ENCODE data around the gene TCP11L2. TPM values are rescaled to one million over a fixed set of nuclear protein-coding genes. Genes with fewer than 3 reads are reported as not detected.

TCP11L2 gene
- total and polyA plus RNA-seq, 4 donors: 16.9 to 109 (median 31.9) TPM

DNA sequence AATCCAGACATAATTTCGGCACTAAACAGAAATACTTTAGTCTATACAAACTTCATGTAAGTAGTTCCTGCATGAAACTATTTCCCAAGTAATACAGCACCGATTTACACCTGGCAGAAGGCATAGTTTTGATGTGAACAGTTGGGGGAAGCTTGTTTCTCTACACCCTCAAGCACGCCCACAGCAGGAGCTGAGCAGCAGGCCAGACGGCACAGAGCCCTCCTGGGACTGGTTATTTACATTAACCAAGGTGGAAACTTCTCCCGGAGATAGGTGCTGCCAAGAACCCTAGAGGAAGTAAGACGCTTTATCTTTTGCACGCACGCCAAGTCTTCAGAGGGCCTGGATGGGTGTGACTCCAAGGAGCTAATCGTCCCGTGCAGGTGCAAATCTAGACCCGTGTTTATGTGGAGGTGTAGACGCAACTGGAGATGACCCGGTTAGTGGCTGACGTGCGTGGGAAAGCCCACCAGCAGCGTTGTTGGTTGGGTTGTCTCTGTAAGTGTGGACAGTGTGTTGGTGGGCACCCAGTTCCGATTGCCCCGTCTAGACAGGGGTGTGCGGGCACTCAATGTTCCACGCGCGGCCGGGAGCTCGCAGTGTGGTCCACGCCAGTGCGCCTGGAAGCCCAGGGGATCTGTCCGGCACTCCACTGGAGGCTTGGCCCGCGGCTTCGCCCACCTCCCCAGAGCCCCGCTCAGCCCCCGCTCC lies 767 bp upstream of the TCP11L2 start:
- 1% methylated on average over 21 of the region's 32 CpGs for WGBS (ENCODE audit: insufficient coverage)
- Histone ChIP-seq H3K4me1 (ENCODE audit: control insufficient read depth, insufficient read depth, low read length) (peaks cover 19% of the 10 kb centered on the region), H3K9me3 (ENCODE audit: control insufficient read depth, insufficient read depth, low read length) (no peaks in the 10 kb centered on the region), H3K4me3 (ENCODE audit: low read depth, low read length) (peak overlapping the region; percentile 60), H3K27ac (ENCODE audit: low read depth, low read length) (peak overlapping the region; percentile 57), H3K36me3 (ENCODE audit: control insufficient read depth, insufficient read depth, low read length) (no peaks in the 10 kb centered on the region), H3K27me3 (ENCODE audit: control insufficient read depth, insufficient read depth, low read length) (no peaks in the 10 kb centered on the region)
- DNase-seq (ENCODE audit: low read depth in 4 of 6, low spot score in 6 of 6): peak in 2 of 6 donors; percentile 57 to 66

DNA sequence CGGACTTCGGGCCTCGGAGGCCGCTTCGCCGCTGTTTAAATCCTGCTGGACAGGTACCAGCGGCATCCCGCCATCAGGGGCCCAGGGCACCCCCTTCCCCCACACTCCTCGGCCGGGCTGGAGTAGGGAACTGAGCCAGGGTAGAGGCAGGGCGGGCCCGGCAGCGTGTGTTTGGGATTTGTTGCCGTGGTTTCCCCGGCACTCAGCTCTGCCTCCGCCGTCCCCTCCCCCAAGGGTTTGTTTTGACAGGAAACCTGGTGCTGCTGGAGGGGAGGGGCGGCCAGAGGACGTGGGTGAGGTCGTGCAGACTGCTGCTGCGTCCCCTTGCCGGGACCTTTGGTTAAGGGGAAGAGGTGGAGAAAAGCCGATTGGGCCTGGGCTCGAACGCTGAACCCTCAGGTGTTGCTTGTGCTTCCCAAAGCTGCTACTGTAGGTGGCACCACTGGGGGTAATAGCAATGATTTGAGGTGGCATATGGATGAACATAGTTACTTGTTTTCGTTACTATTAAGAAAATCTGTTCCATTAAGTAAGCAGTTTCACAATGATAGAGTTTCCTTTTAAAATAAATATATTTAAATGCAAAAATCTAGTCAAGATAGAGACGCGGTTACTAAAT lies 778 bp downstream of the TCP11L2 start:
- Histone ChIP-seq H3K27ac (ENCODE audit: low read depth, low read length) (peak overlapping the region; percentile 86), H3K4me1 (ENCODE audit: control insufficient read depth, insufficient read depth, low read length) (peaks cover 19% of the 10 kb centered on the region), H3K27me3 (ENCODE audit: control insufficient read depth, insufficient read depth, low read length) (no peaks in the 10 kb centered on the region), H3K36me3 (ENCODE audit: control insufficient read depth, insufficient read depth, low read length) (no peaks in the 10 kb centered on the region), H3K9me3 (ENCODE audit: control insufficient read depth, insufficient read depth, low read length) (no peaks in the 10 kb centered on the region), H3K4me3 (ENCODE audit: low read depth, low read length) (peak overlapping the region; percentile 97)
- DNase-seq (ENCODE audit: low read depth in 4 of 6, low spot score in 6 of 6): peak in 3 of 6 donors; percentile 26 to 85 (median 74)
- WGBS (ENCODE audit: insufficient coverage): 4% methylated on average over 24 of the region's 28 CpGs

DNA sequence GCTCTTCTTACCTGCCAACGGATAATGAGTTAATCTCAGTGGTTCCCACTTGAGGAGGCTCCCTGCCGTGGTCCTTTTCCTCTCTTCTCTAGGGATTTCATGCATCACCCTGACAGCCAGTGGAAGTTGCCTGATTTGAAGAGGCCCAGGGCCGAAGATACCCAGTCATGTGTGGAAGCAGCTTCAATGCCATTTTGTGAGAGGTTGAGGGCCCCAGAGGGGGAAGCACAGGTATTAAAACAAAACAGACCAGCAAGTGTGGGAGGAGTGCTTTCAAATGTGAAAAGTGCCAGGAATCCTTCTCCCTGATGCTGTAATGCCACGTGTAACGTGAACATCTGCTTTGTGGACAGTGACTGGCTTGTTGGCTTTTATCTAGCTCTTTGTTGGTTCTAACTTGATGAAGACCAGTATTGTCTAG lies 1.5 kb downstream of the TCP11L2 start:
- peaks cover 19% of the 10 kb centered on the region for H3K4me1 ChIP-seq (ENCODE audit: control insufficient read depth, insufficient read depth, low read length)
- no peaks in the 10 kb centered on the region for H3K36me3 ChIP-seq (ENCODE audit: control insufficient read depth, insufficient read depth, low read length)
- H3K9me3 ChIP-seq (ENCODE audit: control insufficient read depth, insufficient read depth, low read length): no peaks in the 10 kb centered on the region
- H3K4me3 ChIP-seq (ENCODE audit: low read depth, low read length): no peak overlapping the region
- peak overlapping the region; percentile 11 for H3K27ac ChIP-seq (ENCODE audit: low read depth, low read length)
- H3K27me3 ChIP-seq (ENCODE audit: control insufficient read depth, insufficient read depth, low read length): no peaks in the 10 kb centered on the region
- DNase-seq (ENCODE audit: low read depth in 4 of 6, low spot score in 6 of 6): peak in 1 of 6 donors; percentile 23
- 30% methylated on average over 3 of the region's 5 CpGs for WGBS (ENCODE audit: insufficient coverage)

DNA sequence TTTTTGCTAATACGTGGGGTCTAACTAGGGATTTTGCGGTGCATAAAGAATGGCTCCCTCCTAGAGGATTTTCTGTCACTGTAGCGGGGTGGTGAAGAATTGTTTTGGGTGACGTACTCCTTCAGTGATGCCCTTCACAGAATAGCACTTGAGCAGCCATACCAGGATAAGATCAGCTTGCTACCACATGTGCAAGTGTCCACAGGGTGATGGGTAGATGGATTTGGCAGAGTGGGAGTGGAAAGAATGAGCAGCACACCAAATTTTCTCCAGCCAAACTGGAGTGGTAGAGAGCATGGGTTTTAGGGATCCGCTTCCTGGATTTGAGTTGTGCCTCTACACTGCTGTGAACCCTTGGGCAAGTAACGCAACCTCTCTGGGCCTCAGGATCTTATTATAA lies 2.3 kb downstream of the TCP11L2 start:
- H3K27ac ChIP-seq (ENCODE audit: low read depth, low read length): no peak overlapping the region
- peaks cover 19% of the 10 kb centered on the region for H3K4me1 ChIP-seq (ENCODE audit: control insufficient read depth, insufficient read depth, low read length)

DNA sequence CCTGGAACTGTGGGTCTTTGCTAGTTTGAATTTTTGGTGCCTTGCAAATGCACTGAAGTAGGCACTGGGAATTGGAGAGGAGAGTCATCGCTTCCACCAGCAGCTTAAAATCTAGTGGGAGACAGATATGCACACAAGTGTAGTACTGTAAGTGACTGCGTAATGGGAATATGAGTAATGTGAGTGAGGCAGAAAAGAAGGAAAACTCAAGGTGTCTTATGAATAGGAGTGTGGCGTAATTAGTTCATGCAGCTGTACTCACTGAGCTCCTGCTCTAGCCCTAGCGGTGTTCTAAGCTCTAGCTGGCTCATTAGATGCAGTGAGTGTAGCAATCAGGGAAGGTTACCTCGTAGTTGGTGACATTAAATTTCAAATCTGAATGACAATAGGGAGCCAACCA lies 2.8 kb downstream of the TCP11L2 start:
- Histone ChIP-seq H3K27me3 (ENCODE audit: control insufficient read depth, insufficient read depth, low read length) (no peaks in the 10 kb centered on the region), H3K4me1 (ENCODE audit: control insufficient read depth, insufficient read depth, low read length) (peaks cover 19% of the 10 kb centered on the region), H3K4me3 (ENCODE audit: low read depth, low read length) (no peak overlapping the region), H3K9me3 (ENCODE audit: control insufficient read depth, insufficient read depth, low read length) (no peaks in the 10 kb centered on the region), H3K36me3 (ENCODE audit: control insufficient read depth, insufficient read depth, low read length) (no peaks in the 10 kb centered on the region), H3K27ac (ENCODE audit: low read depth, low read length) (no peak overlapping the region)
- 61% methylated on average over 4 of the region's 5 CpGs for WGBS (ENCODE audit: insufficient coverage)
- DNase-seq (ENCODE audit: low read depth in 4 of 6, low spot score in 6 of 6): no peak

More for the DNA sequence above, 2.3 kb downstream of the TCP11L2 start:
- WGBS (ENCODE audit: insufficient coverage): 90% methylated on average over 3 of the region's 6 CpGs
- no peak for DNase-seq (ENCODE audit: low read depth in 4 of 6, low spot score in 6 of 6)
- no peak overlapping the region for H3K4me3 ChIP-seq (ENCODE audit: low read depth, low read length)
- no peaks in the 10 kb centered on the region for H3K27me3 ChIP-seq (ENCODE audit: control insufficient read depth, insufficient read depth, low read length)
- H3K9me3 ChIP-seq (ENCODE audit: control insufficient read depth, insufficient read depth, low read length): no peaks in the 10 kb centered on the region
- no peaks in the 10 kb centered on the region for H3K36me3 ChIP-seq (ENCODE audit: control insufficient read depth, insufficient read depth, low read length)

DNA sequence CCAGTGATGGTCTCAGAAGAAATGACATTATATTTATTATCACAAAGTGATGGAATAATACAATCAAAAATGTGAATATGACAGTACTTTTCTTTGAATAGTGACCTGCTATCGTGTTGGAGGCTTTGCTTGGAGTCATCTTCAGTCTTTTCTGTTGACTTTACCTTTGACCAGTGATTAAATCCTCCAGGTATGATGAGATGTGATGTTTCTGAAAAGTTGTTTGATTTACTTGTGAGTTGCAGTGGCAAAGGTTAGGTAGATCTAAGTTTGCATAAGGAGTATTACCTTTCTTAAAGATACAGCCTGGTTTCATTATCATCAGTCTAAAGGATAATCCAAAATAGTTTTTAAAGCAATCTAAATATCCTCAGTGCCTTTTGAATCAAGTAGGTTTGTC lies 4.6 kb downstream of the TCP11L2 start:
- Histone ChIP-seq H3K9me3 (ENCODE audit: control insufficient read depth, insufficient read depth, low read length) (no peaks in the 10 kb centered on the region), H3K36me3 (ENCODE audit: control insufficient read depth, insufficient read depth, low read length) (no peaks in the 10 kb centered on the region), H3K4me3 (ENCODE audit: low read depth, low read length) (no peak overlapping the region), H3K4me1 (ENCODE audit: control insufficient read depth, insufficient read depth, low read length) (peaks cover 13% of the 10 kb centered on the region), H3K27me3 (ENCODE audit: control insufficient read depth, insufficient read depth, low read length) (no peaks in the 10 kb centered on the region), H3K27ac (ENCODE audit: low read depth, low read length) (no peak overlapping the region)
- no CpG with 5 or more reads among the region's 1 CpG for WGBS (ENCODE audit: insufficient coverage)
- no peak for DNase-seq (ENCODE audit: low read depth in 4 of 6, low spot score in 6 of 6)

DNA sequence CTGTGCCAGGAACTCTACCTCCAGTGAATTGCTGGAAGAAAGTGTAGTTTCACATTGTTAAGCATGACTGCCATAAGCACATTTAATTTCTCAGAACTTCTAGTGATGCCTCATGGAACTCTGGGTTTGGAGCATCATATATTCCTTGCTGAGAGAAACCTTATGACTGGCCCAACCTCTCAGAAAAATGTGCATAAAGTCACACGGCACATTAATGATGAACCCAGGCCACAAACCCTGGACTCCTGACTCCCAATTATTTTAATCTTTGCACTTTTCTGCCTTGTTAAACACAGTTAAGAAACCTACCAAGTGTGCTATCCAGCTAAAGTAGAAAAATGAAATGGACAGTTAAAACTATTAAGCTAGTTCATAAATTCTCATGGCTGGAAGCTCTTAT lies 5.6 kb downstream of the TCP11L2 start:
- peaks cover 9% of the 10 kb centered on the region for H3K4me1 ChIP-seq (ENCODE audit: control insufficient read depth, insufficient read depth, low read length)
- no peak overlapping the region for H3K27ac ChIP-seq (ENCODE audit: low read depth, low read length)
- H3K4me3 ChIP-seq (ENCODE audit: low read depth, low read length): no peak overlapping the region
- H3K27me3 ChIP-seq (ENCODE audit: control insufficient read depth, insufficient read depth, low read length): no peaks in the 10 kb centered on the region
- H3K36me3 ChIP-seq (ENCODE audit: control insufficient read depth, insufficient read depth, low read length): no peaks in the 10 kb centered on the region
- no CpG with 5 or more reads among the region's 1 CpG for WGBS (ENCODE audit: insufficient coverage)
- DNase-seq (ENCODE audit: low read depth in 4 of 6, low spot score in 6 of 6): peak in 1 of 6 donors; percentile 18
- no peaks in the 10 kb centered on the region for H3K9me3 ChIP-seq (ENCODE audit: control insufficient read depth, insufficient read depth, low read length)

DNA sequence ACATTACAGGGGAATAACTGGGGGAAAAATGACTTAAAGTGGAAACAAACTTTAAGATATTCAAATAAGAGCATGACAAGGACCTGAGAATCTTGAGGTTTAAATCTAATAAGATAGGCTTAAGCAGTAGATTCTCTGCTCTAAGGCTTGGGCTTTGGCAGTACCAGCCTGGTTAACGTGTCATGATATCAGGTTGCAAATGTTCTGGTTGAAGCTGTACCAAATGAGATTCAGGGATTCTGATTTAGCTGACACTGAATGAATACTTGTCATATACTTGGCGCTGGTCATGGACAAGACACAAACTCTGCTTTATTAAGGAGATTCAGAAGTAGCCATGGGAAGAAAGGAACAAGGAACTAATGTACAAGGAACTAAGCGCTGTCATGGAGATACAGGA lies 6.1 kb downstream of the TCP11L2 start:
- 89% methylated on average over 3 of the region's 3 CpGs for WGBS (ENCODE audit: insufficient coverage)
- Histone ChIP-seq H3K9me3 (ENCODE audit: control insufficient read depth, insufficient read depth, low read length) (no peaks in the 10 kb centered on the region), H3K27me3 (ENCODE audit: control insufficient read depth, insufficient read depth, low read length) (no peaks in the 10 kb centered on the region), H3K4me1 (ENCODE audit: control insufficient read depth, insufficient read depth, low read length) (peaks cover 5% of the 10 kb centered on the region), H3K27ac (ENCODE audit: low read depth, low read length) (no peak overlapping the region), H3K36me3 (ENCODE audit: control insufficient read depth, insufficient read depth, low read length) (no peaks in the 10 kb centered on the region), H3K4me3 (ENCODE audit: low read depth, low read length) (no peak overlapping the region)
- DNase-seq (ENCODE audit: low read depth in 4 of 6, low spot score in 6 of 6): no peak

DNA sequence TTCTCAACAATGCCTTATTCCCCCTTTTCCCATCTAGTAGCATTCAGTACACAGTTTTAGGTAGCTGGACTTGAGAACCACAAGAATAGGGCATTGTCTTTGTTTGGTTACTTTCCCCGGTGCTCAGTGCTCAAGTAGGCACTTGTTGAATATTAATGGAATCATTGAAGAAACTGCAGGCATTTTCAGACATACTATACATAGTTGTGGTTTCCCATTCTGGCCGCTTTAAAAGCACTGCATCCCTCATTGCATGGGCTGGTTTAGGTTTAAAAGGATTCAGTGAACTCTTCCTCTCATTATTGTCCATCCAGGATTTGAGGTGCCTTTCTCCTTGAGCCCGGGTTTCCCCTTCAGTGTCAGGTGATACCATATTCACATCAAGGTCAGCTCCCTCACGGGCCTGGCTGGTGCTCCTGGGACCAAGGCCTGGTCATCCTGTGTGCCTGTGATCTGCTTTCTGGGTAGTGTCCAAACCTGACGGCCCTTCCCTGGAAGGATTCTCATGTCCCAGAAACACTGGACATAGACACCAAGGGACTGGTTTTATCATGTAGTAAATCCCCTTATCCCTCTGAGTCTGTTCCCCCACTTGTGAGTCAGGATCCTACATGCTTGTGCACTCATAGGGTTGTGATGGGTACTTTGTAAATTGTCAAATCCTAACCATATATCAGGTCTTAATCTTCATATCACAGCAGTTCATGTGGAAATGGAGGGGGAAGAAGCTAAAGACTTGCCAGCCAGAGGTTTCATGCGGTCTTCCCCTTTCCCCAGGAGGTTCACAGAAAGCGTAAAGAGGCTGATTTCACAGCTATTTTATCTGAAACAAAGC lies 7.4 kb downstream of the TCP11L2 start:
- 82% methylated on average over 4 of the region's 7 CpGs for WGBS (ENCODE audit: insufficient coverage)
- Histone ChIP-seq H3K4me3 (ENCODE audit: low read depth, low read length) (no peak overlapping the region), H3K27ac (ENCODE audit: low read depth, low read length) (no peak overlapping the region), H3K27me3 (ENCODE audit: control insufficient read depth, insufficient read depth, low read length) (no peaks in the 10 kb centered on the region), H3K36me3 (ENCODE audit: control insufficient read depth, insufficient read depth, low read length) (peaks cover 7% of the 10 kb centered on the region), H3K4me1 (ENCODE audit: control insufficient read depth, insufficient read depth, low read length) (no peaks in the 10 kb centered on the region), H3K9me3 (ENCODE audit: control insufficient read depth, insufficient read depth, low read length) (no peaks in the 10 kb centered on the region)
- no peak for DNase-seq (ENCODE audit: low read depth in 4 of 6, low spot score in 6 of 6)
